ENCODE data around the gene AP1G2.

AP1G2 gene

GRCh38 chr14:23556700-23557440 is 10.7 kb downstream of the AP1G2 start:
- no peak for DNase-seq (ENCODE audit: low read depth)

GRCh38 chr14:23555882-23556699 is 11.5 kb downstream of the AP1G2 start, which contains the start of gene THTPA:
THTPA (plus strand) TSS chr14:23556271; CDS start chr14:23556758, 487 bp downstream.
- DNase-seq (ENCODE audit: low read depth) = peak; percentile 92

GRCh38 chr14:23555533-23555881 is 12.1 kb downstream of the AP1G2 start:
- DNase-seq (ENCODE audit: low read depth) = no peak

GRCh38 chr14:23551266-23552028 is 16.1 kb downstream of the AP1G2 start, which contains the start of gene ZFHX2:
ZFHX2 (minus strand) TSS chr14:23551765; CDS start chr14:23535325, 16,440 bp downstream.
- peak; percentile 65 for DNase-seq (ENCODE audit: low read depth)

GRCh38 chr14:23550812-23551265 is 16.8 kb downstream of the AP1G2 start:
- DNase-seq (ENCODE audit: low read depth) = no peak

- no peak for DNase-seq (ENCODE audit: low read depth)
These were observed 17.3 kb downstream of the AP1G2 start for GRCh38 chr14:23550131-23550811.

- no peak for DNase-seq (ENCODE audit: low read depth)
These were observed 19.0 kb downstream of the AP1G2 start for GRCh38 chr14:23548351-23549318.

DNA sequence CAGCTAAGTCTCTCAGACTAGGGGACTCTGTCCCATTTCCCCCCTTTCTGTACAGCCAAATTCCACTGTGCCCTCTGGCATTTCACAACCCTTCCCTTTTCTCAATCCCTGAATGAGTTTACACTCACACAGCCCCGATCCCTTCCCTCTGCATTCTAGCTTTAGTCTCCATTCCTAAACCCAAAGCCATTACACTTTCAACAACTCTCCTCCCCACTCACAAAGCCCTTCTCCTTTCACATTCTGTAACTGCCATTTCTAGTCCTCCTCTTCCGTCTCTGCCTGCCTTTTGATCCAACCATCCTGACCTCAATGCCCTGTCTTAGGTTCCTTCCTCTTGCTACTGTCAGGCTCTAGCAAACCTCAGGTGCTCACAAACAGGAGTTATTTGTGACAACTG is 19.7 kb downstream of the AP1G2 start:
- DNase-seq (ENCODE audit: low read depth) = no peak

DNA sequence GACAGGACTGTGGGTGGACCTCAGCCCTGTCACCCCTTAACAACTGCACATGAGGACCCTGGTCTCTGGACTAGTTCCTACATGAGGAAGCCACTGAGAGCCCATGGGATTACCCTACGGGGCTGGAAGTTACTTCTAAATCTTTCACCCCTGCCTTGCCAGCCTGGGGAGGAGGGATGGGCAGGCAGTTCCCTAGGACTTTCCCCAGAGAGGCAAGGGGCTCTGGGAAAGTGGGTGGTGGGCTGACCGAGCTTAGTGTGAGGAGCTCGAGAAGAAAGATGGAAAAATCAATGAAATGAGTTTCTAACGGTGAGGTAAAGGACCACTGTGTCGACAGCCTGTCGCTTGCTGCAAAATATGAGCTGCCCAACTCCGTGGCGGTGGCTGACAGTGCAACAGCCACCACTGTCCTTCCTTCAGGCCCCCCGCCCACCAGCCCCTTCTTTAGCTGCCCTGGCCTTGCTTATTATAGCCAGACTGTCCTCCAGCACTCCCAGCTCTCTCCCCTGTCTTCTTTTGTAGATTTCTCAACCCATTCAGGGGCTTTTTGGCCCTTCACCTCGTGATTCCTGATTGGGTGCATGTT is 21.0 kb downstream of the AP1G2 start:
- no peak for DNase-seq (ENCODE audit: low read depth)

DNA sequence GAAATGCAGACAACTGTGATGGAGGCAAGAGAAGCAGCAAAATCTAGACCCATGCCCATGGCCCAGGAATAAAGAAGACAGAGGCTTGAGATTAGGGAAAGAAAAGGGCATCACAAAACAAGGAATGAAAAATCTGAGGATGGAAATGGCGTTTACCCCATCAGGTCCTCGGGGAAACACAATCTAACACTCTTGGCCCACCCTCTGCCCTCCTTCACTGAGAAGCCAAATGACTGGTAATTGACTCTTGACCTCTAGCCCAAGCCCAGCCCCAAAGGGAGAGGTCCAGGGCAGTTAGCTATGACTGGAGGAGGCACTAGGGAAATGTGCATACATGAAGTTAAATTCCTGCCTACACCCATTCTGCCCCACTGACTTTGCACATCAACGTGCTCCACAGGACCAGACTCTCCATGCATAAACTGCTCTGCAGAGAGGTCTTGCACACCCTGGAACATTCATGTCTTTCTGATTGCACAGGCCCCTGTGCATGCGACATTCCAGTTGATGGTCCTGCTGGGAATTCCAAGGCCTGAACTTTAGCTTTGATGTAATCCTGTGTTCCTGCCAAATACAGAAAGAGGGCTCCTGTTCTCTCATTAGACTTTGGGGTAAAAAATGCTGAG is 21.7 kb downstream of the AP1G2 start:
- DNase-seq (ENCODE audit: low read depth) = no peak

GRCh38 chr14:23544511-23545447 is 22.8 kb downstream of the AP1G2 start:
- no peak for DNase-seq (ENCODE audit: low read depth)

- DNase-seq (ENCODE audit: low read depth) = no peak
These were observed 24.2 kb downstream of the AP1G2 start for GRCh38 chr14:23543403-23543802.

DNA sequence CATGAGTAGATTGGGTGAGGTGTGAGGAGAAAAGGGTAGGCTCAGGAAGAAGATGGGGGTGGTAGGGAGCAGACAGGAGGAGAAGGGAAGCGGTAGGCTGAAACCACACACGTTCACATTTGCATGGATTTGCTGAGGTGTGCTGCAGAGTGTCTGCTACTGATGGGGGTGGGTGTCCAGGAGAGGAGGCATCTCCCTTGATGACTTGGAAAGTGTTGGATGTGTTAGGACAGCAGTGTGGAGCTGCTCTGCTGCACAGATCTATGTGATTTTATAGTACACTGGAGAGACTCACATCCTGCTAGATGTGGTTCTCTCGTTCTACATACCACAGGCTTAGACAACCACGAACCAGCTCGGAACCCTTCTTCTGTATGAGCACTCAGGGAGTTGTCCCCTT is 25.3 kb downstream of the AP1G2 start:
- no peak for DNase-seq (ENCODE audit: low read depth)

GRCh38 chr14:23540141-23540469 is 27.5 kb downstream of the AP1G2 start:
- no peak for DNase-seq (ENCODE audit: low read depth)

DNA sequence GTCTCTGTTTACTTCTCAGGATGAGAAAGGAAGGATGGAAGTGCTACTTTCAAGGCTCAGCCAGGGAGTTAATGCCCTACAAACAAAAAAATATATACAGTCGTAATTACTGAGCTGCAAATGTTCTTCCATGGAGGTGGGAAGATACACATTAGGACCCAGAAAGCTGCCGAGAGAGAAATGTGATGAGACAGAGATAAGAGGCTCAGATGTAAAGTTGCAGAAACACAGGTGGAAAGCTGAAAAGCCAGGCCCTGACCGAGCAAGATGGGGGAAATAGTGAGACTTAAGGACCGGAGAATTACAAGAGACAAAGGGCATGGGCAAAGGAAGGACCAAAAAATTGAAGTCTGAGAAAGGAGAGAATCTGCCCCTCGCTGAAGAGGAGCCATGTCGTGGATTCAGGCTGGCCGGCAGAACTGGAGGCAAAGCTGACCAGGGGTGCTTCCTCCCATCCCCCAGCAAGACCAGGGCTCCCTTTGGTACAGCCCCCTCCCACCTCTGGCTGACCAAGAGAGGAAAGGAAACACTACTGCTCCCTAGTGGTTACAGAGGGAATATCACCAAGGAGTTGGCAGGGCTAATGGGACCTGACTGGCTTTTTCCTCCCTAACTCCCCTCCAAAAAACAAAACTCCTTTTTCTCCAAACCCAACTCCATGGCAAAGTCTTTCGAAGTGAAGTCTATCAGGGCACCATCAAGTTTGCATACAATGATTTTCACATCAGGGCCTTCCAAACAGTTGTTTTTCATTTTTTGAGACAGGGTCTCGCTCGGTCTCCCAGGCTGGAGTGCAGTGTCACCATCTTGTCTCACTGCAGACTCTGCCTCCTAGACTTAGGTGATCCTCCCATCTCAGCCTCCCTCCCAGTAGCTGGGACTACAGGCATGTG is 28.1 kb downstream of the AP1G2 start:
- DNase-seq (ENCODE audit: low read depth) = no peak

GRCh38 chr14:23538785-23539184 is 28.8 kb downstream of the AP1G2 start:
- DNase-seq (ENCODE audit: low read depth) = no peak

- DNase-seq (ENCODE audit: low read depth) = no peak
These were observed 29.4 kb downstream of the AP1G2 start for GRCh38 chr14:23538050-23538718.
